A549 treated with CORT108297 at 1 μM for 4 hours (cell line): Measurements from ENCODE around the gene IZUMO4. TPM values are rescaled to one million over a fixed set of nuclear protein-coding genes. Genes with fewer than 3 reads are reported as not detected.

Experiments
- total RNA-seq: library from RNA; stranded (reverse); fragments of 200-300 nt; extraction: Qiagen RNA extraction; gene quantifications from 5 replicates; pipeline ENCODE4 v1.2.3, GENCODE V29; 2022

IZUMO4 gene
- total RNA-seq, result 0.40 to 0.66 TPM (median 0.50 TPM) in 5 replicates

GRCh38 chr19:2096480-2097202 is at the start of gene IZUMO4:
Gene IZUMO4, plus strand, starts transcription at chr19:2096915. Its CDS starts 31 bp downstream, at chr19:2096946.

GRCh38 chr19:2050991-2051772 is 45.5 kb upstream of the IZUMO4 start, which contains the start of gene MKNK2:
Gene MKNK2, minus strand, starts transcription at chr19:2051244. Its CDS starts 393 bp downstream, at chr19:2050851.

GRCh38 chr19:2096034-2096479 is 658 bp upstream of the IZUMO4 start, which contains the start of gene MOB3A:
Gene MOB3A, minus strand, starts transcription at chr19:2096326. Its CDS starts 17,766 bp downstream, at chr19:2078560.

Other genes with a start within 250 kb of the IZUMO4 start
- 16.8 to 21.2 TPM (median 20.8 TPM) in 5 replicates for gene REXO1, start 248.4 kb upstream of the IZUMO4 start, total RNA-seq
- gene KLF16, start 233.3 kb upstream of the IZUMO4 start, total RNA-seq, result 16.4 to 31.3 TPM (median 27.5 TPM) in 5 replicates
- 19.9 to 42.6 TPM (median 40.1 TPM) in 5 replicates for gene ABHD17A, start 211.4 kb upstream of the IZUMO4 start, total RNA-seq
- gene ADAT3, start 191.5 kb upstream of the IZUMO4 start, total RNA-seq, result 3.0 to 7.5 TPM (median 6.2 TPM) in 5 replicates
- gene SCAMP4, start 191.5 kb upstream of the IZUMO4 start, total RNA-seq, result 49.4 to 72.7 TPM (median 50.7 TPM) in 5 replicates
- 33.9 to 53.7 TPM (median 52.8 TPM) in 5 replicates for gene CSNK1G2, start 155.7 kb upstream of the IZUMO4 start, total RNA-seq
- 31.2 to 47.9 TPM (median 44.4 TPM) in 5 replicates for gene BTBD2, start 81.2 kb upstream of the IZUMO4 start, total RNA-seq
- gene MKNK2, start 45.7 kb upstream of the IZUMO4 start, total RNA-seq, result 39.5 to 67.8 TPM (median 62.7 TPM) in 5 replicates
- 10.1 to 12.6 TPM (median 11.4 TPM) in 5 replicates for gene MOB3A, start 589 bp upstream of the IZUMO4 start, total RNA-seq
- gene AP3D1, start 54.7 kb downstream of the IZUMO4 start, total RNA-seq, result 68.0 to 83.8 TPM (median 81.2 TPM) in 5 replicates
- 10.4 to 18.6 TPM (median 17.5 TPM) in 5 replicates for gene DOT1L, start 67.0 kb downstream of the IZUMO4 start, total RNA-seq
- 39.0 to 63.0 TPM (median 60.0 TPM) in 5 replicates for gene PLEKHJ1, start 139.4 kb downstream of the IZUMO4 start, total RNA-seq
- gene SF3A2, start 139.9 kb downstream of the IZUMO4 start, total RNA-seq, result 66.8 to 75.9 TPM (median 71.0 TPM) in 5 replicates
- 8.6 to 21.2 TPM (median 19.8 TPM) in 5 replicates for gene AMH, start 152.4 kb downstream of the IZUMO4 start, total RNA-seq
- 0.41 to 0.78 TPM (median 0.51 TPM) in 5 replicates for gene JSRP1, start 159.5 kb downstream of the IZUMO4 start, total RNA-seq
- gene PEAK3, start 185.3 kb downstream of the IZUMO4 start, total RNA-seq, result not detected in 5 replicates
- gene LINGO3, start 211.2 kb downstream of the IZUMO4 start, total RNA-seq, result not detected in 5 replicates
- 144 to 170 TPM (median 155 TPM) in 5 replicates for gene LSM7, start 231.7 kb downstream of the IZUMO4 start, total RNA-seq
- gene SPPL2B, start 231.8 kb downstream of the IZUMO4 start, total RNA-seq, result 13.0 to 29.5 TPM (median 25.1 TPM) in 5 replicates